ENCODE data around the gene TRPV3. TPM values are rescaled to one million over a fixed set of nuclear protein-coding genes. Genes with fewer than 3 reads are reported as not detected.

The TRPV3 gene
- total RNA-seq, 1 experiment from 2014 or later: 0.35 TPM

DNA sequence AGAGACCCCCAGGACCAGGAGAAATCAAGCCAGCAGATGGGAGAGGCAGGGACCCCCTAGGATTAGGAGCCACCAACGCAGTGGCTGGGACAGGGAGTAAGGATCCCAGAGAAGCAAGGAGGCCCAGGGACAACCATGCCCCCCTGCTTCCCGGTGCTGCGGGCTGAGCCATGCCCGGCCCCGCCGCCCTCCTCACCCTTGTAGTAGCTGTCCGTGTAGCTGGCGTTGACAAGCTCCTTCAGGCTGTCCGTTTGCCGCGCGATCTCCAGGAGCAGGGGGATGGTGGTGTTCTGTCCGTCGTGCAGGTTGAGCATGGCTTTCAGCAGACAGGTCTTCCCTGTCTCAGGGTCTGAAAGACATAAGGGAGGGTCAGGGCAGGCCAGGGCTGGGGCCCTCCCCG, 33.2 kb upstream of the TRPV3 start (continued):
- no peak for TF ChIP-seq ZNF425 (CRISPR knock-in tag; conservative IDR thresholded peaks at IDR 0.05)
- TF ChIP-seq E2F5 (CRISPR knock-in tag; IDR thresholded peaks at IDR 0.05): no peak

DNA sequence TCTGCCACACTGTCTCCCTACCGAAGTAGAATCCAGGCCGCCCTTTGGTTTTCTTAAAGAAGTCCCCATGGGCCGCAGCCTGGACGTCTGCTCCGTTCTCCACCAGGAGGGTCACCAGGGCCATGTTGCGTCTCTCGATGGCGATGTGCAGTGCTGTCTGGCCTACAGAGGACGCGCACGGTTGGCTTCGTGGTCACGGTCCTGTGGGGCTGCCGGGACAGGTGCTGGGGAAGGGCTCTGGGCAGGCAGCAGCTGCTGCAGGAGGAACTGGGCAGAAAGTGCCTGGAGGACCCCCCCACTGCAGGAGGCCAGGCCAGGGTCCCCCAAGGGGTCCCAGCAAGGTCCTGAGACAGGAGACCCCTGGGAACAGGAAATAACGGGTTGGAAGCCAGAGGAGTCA, 32.6 kb upstream of the TRPV3 start:
- no peak overlapping the region for H3K4me3 Mint-ChIP-seq

GRCh38 chr17:3589784-3590183, 32.2 kb upstream of the TRPV3 start:
- ATAC-seq (no peak), DNase-seq (ENCODE audit: low spot score) (no peak)
- TF ChIP-seq PRRX2 (CRISPR knock-in tag; IDR thresholded peaks at IDR 0.05) (no peak), ZNF396 (CRISPR knock-in tag; IDR thresholded peaks at IDR 0.05; ENCODE audit: borderline replicate concordance) (no peak), SP1 (CRISPR knock-in tag; conservative IDR thresholded peaks at IDR 0.05) (no peak), OVOL2 (CRISPR knock-in tag; IDR thresholded peaks at IDR 0.05; ENCODE audit: borderline replicate concordance) (no peak), ETV6 (CRISPR knock-in tag; IDR thresholded peaks at IDR 0.05) (no peak), E2F5 (CRISPR knock-in tag; IDR thresholded peaks at IDR 0.05) (no peak), ATF1 (CRISPR knock-in tag; IDR thresholded peaks at IDR 0.05) (no peak), USF2 (CRISPR knock-in tag; IDR thresholded peaks at IDR 0.05) (no peak)
- TF ChIP-seq, protein P1, sequence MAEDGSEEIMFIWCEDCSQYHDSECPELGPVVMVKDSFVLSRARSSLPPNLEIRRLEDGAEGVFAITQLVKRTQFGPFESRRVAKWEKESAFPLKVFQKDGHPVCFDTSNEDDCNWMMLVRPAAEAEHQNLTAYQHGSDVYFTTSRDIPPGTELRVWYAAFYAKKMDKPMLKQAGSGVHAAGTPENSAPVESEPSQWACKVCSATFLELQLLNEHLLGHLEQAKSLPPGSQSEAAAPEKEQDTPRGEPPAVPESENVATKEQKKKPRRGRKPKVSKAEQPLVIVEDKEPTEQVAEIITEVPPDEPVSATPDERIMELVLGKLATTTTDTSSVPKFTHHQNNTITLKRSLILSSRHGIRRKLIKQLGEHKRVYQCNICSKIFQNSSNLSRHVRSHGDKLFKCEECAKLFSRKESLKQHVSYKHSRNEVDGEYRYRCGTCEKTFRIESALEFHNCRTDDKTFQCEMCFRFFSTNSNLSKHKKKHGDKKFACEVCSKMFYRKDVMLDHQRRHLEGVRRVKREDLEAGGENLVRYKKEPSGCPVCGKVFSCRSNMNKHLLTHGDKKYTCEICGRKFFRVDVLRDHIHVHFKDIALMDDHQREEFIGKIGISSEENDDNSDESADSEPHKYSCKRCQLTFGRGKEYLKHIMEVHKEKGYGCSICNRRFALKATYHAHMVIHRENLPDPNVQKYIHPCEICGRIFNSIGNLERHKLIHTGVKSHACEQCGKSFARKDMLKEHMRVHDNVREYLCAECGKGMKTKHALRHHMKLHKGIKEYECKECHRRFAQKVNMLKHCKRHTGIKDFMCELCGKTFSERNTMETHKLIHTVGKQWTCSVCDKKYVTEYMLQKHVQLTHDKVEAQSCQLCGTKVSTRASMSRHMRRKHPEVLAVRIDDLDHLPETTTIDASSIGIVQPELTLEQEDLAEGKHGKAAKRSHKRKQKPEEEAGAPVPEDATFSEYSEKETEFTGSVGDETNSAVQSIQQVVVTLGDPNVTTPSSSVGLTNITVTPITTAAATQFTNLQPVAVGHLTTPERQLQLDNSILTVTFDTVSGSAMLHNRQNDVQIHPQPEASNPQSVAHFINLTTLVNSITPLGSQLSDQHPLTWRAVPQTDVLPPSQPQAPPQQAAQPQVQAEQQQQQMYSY (CRISPR knock-in tag; IDR thresholded peaks at IDR 0.05): no peak
- TF ChIP-seq, protein P2, sequence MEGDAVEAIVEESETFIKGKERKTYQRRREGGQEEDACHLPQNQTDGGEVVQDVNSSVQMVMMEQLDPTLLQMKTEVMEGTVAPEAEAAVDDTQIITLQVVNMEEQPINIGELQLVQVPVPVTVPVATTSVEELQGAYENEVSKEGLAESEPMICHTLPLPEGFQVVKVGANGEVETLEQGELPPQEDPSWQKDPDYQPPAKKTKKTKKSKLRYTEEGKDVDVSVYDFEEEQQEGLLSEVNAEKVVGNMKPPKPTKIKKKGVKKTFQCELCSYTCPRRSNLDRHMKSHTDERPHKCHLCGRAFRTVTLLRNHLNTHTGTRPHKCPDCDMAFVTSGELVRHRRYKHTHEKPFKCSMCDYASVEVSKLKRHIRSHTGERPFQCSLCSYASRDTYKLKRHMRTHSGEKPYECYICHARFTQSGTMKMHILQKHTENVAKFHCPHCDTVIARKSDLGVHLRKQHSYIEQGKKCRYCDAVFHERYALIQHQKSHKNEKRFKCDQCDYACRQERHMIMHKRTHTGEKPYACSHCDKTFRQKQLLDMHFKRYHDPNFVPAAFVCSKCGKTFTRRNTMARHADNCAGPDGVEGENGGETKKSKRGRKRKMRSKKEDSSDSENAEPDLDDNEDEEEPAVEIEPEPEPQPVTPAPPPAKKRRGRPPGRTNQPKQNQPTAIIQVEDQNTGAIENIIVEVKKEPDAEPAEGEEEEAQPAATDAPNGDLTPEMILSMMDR (IDR thresholded peaks at IDR 0.05): no peak
- Mint-ChIP-seq H3K27me3 (ENCODE audit: low read depth) (no peaks in the 10 kb centered on the region), H3K4me3 (no peak overlapping the region), H3K36me3 (peaks cover 10% of the 10 kb centered on the region), H3K4me1 (no peaks in the 10 kb centered on the region), H3K27ac (no peak overlapping the region), H3K9me3 (no peaks in the 10 kb centered on the region)
- CTCF ChIA-PET: interaction anchor here (1.5 kb wide), 1 partner anchor 93 kb away, joined by 7 read pairs; no protein-coding TSS in a partner anchor
- POLR2A ChIA-PET: interaction anchor here (0.6 kb wide), 1 partner anchor 170 kb away, joined by 4 read pairs; no protein-coding TSS in a partner anchor

More for the DNA sequence above, 32.6 kb upstream of the TRPV3 start:
- no peaks in the 10 kb centered on the region for H3K9me3 Mint-ChIP-seq
- H3K36me3 Mint-ChIP-seq: peaks cover 10% of the 10 kb centered on the region
- ATAC-seq: no peak
- no peak overlapping the region for H3K27ac Mint-ChIP-seq
- POLR2A ChIA-PET: interaction anchor here (0.6 kb wide), 1 partner anchor 170 kb away, joined by 4 read pairs; no protein-coding TSS in a partner anchor
- no peaks in the 10 kb centered on the region for H3K27me3 Mint-ChIP-seq (ENCODE audit: low read depth)
- no peak for TF ChIP-seq TCF7 (CRISPR knock-in tag; IDR thresholded peaks at IDR 0.05; ENCODE audit: low read depth)
- TF ChIP-seq ETV6 (CRISPR knock-in tag; IDR thresholded peaks at IDR 0.05): no peak
- no peak for TF ChIP-seq TEAD1 (CRISPR knock-in tag; IDR thresholded peaks at IDR 0.05)
- TF ChIP-seq, protein P3, sequence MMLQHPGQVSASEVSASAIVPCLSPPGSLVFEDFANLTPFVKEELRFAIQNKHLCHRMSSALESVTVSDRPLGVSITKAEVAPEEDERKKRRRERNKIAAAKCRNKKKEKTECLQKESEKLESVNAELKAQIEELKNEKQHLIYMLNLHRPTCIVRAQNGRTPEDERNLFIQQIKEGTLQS (CRISPR knock-in tag; conservative IDR thresholded peaks at IDR 0.05): no peak
- no peak for TF ChIP-seq FOXJ3 (CRISPR knock-in tag; IDR thresholded peaks at IDR 0.05; ENCODE audit: borderline replicate concordance)
- TF ChIP-seq ZBTB21 (CRISPR knock-in tag; IDR thresholded peaks at IDR 0.05; ENCODE audit: borderline replicate concordance): no peak
- TF ChIP-seq USF2 (CRISPR knock-in tag; IDR thresholded peaks at IDR 0.05): no peak
- TF ChIP-seq, protein P4, sequence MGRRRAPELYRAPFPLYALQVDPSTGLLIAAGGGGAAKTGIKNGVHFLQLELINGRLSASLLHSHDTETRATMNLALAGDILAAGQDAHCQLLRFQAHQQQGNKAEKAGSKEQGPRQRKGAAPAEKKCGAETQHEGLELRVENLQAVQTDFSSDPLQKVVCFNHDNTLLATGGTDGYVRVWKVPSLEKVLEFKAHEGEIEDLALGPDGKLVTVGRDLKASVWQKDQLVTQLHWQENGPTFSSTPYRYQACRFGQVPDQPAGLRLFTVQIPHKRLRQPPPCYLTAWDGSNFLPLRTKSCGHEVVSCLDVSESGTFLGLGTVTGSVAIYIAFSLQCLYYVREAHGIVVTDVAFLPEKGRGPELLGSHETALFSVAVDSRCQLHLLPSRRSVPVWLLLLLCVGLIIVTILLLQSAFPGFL (CRISPR knock-in tag; IDR thresholded peaks at IDR 0.05; ENCODE audit: borderline replicate concordance): no peak
- no peak for TF ChIP-seq NR3C1 (CRISPR knock-in tag; conservative IDR thresholded peaks at IDR 0.05; ENCODE audit: low read depth)
- CTCF ChIA-PET: interaction anchor here (1.5 to 1.7 kb wide), 2 partner anchors 13 to 92 kb away, joined by 7 to 9 read pairs; no protein-coding TSS in a partner anchor
- H3K4me1 Mint-ChIP-seq: no peaks in the 10 kb centered on the region
- no peak for DNase-seq (ENCODE audit: low spot score)
